Urinary bladder (tissue), 4 donors: ENCODE data around the gene LHX2. TPM values are rescaled to one million over a fixed set of nuclear protein-coding genes. Genes with fewer than 3 reads are reported as not detected.

Experiments used
- DNase-seq: peaks from one replicate; pipeline ENCODE4 v3.0.0-alpha.2; 2015; ENCODE audit errors: extremely low spot score
- H3K27ac ChIP-seq: one replicate; pipeline ENCODE4 v1.5.1; 2013; ENCODE audit warnings: low read depth, mild to moderate bottlenecking, moderate library complexity
- H3K36me3 ChIP-seq: one replicate; pipeline ENCODE4 v1.6.1; 2013; ENCODE audit warnings: mild to moderate bottlenecking, moderate library complexity; ENCODE audit not compliant: insufficient read depth
- H3K4me1 ChIP-seq: one replicate; pipeline ENCODE4 v1.6.1; 2013; ENCODE audit warnings: mild to moderate bottlenecking, moderate library complexity; ENCODE audit not compliant: insufficient read depth
- H3K4me3 ChIP-seq: one replicate; pipeline ENCODE4 v1.5.1; 2013; ENCODE audit warnings: low read depth, low read length
- WGBS: extraction: QIAGEN DNeasy Blood & Tissue Kit; methylation state at CpG from one replicate; pipeline ENCODE4 v1.1.7; 2013; 5-methylcytosine and 5-hydroxymethylcytosine counted together
- polyA plus RNA-seq: library from polyadenylated mRNA; stranded (reverse); fragments of 200-250 nt; gene quantifications from one replicate; pipeline ENCODE4 v1.2.3, GENCODE V29; 2013
- total RNA-seq: library from RNA; depleted of rRNA; stranded (reverse); fragments of >200 nt; gene quantifications from one replicate; pipeline ENCODE4 v1.2.3, GENCODE V29; 2014
- donor health status: healthy with polysubstance abuse.
- donor health status: healthy.

LHX2 gene
- total and polyA plus RNA-seq, 2 donors: not detected

GRCh38 chr9:124054582-124055227, 43.1 kb downstream of the LHX2 start:
- Histone ChIP-seq H3K36me3 (no peaks in the 10 kb centered on the region), H3K4me3 (no peak overlapping the region), H3K4me1 (no peaks in the 10 kb centered on the region), H3K27ac (no peak overlapping the region)
- no peak for DNase-seq
- 64% methylated on average over 7 of the region's 7 CpGs for WGBS

- no peak overlapping the region for H3K4me3 ChIP-seq
- DNase-seq: no peak
- no peaks in the 10 kb centered on the region for H3K4me1 ChIP-seq
- H3K36me3 ChIP-seq: no peaks in the 10 kb centered on the region
- WGBS: 78% methylated on average over 21 of the region's 21 CpGs
- no peak overlapping the region for H3K27ac ChIP-seq
Measured at GRCh38 chr9:124060844-124061605, 49.5 kb downstream of the LHX2 start.

- 87% methylated on average over 2 of the region's 2 CpGs for WGBS
- Histone ChIP-seq H3K4me1 (no peaks in the 10 kb centered on the region), H3K4me3 (no peak overlapping the region), H3K27ac (no peak overlapping the region), H3K36me3 (no peaks in the 10 kb centered on the region)
- no peak for DNase-seq
Measured at GRCh38 chr9:124062172-124062571, 50.6 kb downstream of the LHX2 start.

DNA sequence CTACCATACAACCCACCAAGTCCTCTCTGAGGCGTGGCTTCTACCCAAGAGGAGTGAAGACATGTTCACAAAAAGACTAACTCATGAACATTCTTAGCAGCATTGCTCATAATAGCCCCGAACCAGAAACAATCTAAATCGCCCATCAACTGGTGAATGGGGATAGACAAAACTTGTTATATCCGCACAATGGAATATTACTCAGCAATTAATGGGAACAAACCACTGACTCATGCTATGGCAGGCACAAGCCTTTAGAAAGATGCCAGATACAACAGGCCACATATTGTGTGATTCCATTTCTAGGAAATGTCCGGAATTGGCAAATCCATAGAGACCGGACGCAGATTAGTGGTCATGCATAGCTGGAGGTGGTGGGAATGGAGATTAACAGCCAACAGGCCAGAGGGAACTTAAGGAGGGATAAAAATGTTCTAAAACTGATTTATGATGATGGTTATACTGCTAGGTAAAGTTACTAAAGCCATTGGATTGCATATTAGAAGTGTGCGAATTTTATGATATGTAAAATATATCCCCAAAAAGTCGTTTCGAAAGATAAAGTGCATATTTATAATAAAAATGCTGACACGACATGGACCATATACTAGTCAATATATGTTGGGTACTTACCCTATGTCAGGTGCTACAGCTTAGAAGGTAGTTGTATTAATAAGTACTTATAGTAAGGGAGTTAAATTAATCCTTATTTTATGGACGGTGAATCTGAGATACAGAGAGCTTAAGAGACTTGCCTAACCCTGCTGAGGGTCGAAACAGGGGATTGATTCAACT, 55.4 kb downstream of the LHX2 start:
- Histone ChIP-seq H3K27ac (no peak overlapping the region), H3K4me3 (no peak overlapping the region), H3K4me1 (no peaks in the 10 kb centered on the region), H3K36me3 (no peaks in the 10 kb centered on the region)
- WGBS: 90% methylated on average over 13 of the region's 13 CpGs
- DNase-seq: no peak

DNA sequence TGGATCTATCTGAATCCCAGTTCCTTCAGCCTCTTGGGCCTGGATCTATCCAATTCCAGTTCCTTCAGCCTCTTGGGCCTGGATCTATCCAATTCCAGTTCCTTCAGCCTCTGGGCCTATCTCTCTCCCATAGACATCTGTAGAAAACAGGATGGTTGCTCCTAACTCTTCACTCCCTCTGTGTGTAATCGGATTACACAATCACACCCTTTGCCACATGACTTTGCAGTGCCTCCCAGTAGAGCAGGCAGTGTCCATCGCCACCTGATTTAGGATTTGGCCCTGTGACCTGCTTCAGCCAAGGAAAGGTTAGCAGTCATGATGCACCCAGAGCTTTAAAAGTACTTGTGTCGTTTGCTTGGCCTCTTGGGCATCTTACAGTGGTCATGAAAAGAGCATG, 56.7 kb downstream of the LHX2 start:
- H3K4me1 ChIP-seq: no peaks in the 10 kb centered on the region
- H3K27ac ChIP-seq: no peak overlapping the region
- DNase-seq: no peak
- no peak overlapping the region for H3K4me3 ChIP-seq
- WGBS: 91% methylated on average over 3 of the region's 3 CpGs
- no peaks in the 10 kb centered on the region for H3K36me3 ChIP-seq

DNA sequence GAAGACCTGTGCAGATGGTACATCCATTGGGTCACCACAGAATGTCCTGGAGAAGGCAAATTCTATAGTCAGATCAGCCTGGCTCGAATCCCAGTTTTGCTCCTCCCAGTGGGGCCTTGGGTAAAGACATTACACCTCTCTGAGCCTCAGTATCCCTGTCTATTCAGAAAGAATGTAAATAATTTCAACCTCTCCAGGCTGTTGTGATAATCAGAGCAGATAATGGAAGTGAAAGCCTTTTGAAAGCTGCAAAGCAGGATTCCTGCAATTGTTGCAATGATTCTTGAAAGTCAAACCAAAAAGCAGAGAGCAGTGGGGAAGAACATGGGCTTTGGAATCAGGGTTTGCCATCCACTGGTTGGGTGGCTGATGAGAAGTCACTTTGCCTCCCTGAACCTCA, 63.2 kb downstream of the LHX2 start:
- WGBS: 61% methylated on average over 1 of the region's 1 CpG
- Histone ChIP-seq H3K4me3 (no peak overlapping the region), H3K4me1 (no peaks in the 10 kb centered on the region), H3K27ac (no peak overlapping the region), H3K36me3 (no peaks in the 10 kb centered on the region)
- DNase-seq: no peak

- DNase-seq: no peak
- Histone ChIP-seq H3K4me1 (no peaks in the 10 kb centered on the region), H3K4me3 (no peak overlapping the region), H3K36me3 (no peaks in the 10 kb centered on the region), H3K27ac (no peak overlapping the region)
- WGBS: 81% methylated on average over 3 of the region's 3 CpGs
Measured at GRCh38 chr9:124075761-124076160, 64.2 kb downstream of the LHX2 start.

- Histone ChIP-seq H3K4me1 (no peaks in the 10 kb centered on the region), H3K4me3 (no peak overlapping the region), H3K27ac (no peak overlapping the region), H3K36me3 (no peaks in the 10 kb centered on the region)
- 62% methylated on average over 3 of the region's 3 CpGs for WGBS
- DNase-seq: no peak
Measured at GRCh38 chr9:124077915-124078572, 66.5 kb downstream of the LHX2 start.

DNA sequence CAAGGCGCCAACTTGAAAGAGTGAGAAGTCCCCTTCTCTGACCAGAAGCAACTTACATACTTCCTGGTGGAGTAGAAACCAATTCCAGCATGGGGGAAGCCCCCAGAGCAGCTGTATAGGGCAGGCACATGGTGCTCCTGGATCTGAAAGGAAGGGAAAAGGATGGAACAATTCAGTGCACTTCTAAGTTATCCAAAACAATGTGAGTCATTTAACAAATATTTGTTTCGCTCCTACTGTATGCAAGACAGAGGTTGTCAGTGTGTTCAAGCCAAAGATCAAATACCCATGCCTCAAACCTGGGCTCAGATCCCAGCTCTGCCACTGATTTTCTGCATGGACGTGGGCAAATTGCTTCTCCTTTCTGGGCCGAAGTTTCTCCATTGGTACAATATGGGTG, 67.1 kb downstream of the LHX2 start:
- no peak for DNase-seq
- H3K4me1 ChIP-seq: no peaks in the 10 kb centered on the region
- H3K36me3 ChIP-seq: no peaks in the 10 kb centered on the region
- 81% methylated on average over 4 of the region's 4 CpGs for WGBS
- H3K4me3 ChIP-seq: no peak overlapping the region
- H3K27ac ChIP-seq: no peak overlapping the region

DNA sequence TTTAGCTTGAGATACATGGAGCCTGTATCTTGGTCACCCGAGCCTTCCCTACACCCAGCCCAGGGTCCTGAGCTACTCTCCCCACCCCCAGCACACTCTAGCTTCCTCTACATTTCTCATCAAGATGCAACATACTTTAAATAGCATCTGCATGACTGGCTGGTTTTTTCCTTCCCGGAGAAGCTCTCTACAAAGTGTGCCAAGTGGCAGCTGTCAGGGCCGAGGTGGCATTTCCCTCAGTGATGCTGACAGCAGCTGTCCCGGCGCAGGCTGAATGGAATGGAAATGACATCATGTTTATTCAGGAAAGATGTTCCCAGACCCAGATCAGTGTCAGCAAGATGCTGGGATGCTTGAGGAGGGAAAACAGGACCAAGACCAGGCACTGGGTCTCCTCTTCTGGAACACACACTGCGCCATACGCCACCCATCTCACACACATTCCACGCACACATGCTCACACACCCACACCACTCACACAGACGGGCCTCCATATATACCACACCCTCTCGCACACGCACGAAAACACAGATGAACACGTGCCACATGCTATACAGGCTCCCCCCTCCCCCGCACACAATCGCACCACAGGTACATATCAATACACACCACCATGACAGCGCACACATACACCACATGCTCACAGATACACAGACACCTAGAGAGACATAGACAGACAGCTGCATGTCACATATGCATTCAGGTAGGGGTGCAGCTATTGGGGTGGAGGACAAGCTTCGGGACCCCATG, 67.8 kb downstream of the LHX2 start:
- Histone ChIP-seq H3K27ac (no peak overlapping the region), H3K36me3 (no peaks in the 10 kb centered on the region), H3K4me3 (no peak overlapping the region), H3K4me1 (no peaks in the 10 kb centered on the region)
- 77% methylated on average over 17 of the region's 17 CpGs for WGBS
- DNase-seq: no peak

DNA sequence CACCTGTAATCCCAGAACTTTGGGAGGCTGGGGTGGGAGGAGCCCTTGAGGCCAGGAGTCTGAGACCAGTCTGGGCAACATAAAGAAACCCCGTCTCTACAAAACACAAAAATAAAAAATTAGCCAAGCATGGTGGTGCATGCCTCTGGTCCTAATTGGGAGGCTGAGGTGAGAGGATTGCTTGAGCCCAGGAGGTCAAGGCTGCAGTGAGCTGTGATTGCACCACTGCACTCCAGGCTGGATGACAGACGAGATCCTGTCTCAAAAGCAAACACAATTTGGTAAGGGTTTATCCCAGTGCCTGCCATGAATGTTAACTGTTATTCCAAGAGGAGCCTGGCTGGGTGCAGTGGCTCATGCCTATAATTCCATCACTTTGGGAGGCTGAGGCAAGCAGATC, 71.1 kb downstream of the LHX2 start:
- DNase-seq: no peak
- H3K4me3 ChIP-seq: no peak overlapping the region
- no peaks in the 10 kb centered on the region for H3K36me3 ChIP-seq
- 77% methylated on average over 2 of the region's 2 CpGs for WGBS
- no peak overlapping the region for H3K27ac ChIP-seq
- no peaks in the 10 kb centered on the region for H3K4me1 ChIP-seq
